Transverse colon (tissue), 4 donors: ENCODE results near the gene CENPL. TPM values are rescaled to one million over a fixed set of nuclear protein-coding genes. Genes with fewer than 3 reads are reported as not detected.
"Not testable (repeated sequence)": the region's sequence is repeated elsewhere in the genome, so short reads cannot be mapped to it uniquely, and the experiment has no call there.

Source experiments
- DNase-seq: peaks from one replicate; pipeline ENCODE4 v3.0.0-alpha.2; 2019
- H3K27ac ChIP-seq, 4 donors: fragments of 200-600 bp; sonication (generic); 2 replicates each; pipeline ENCODE4 v1.5.1; 2016 to 2018; ENCODE audit warnings: inconsistent platforms in 4 of 4
- H3K27me3 ChIP-seq: fragments of 200-600 bp; sonication (generic); 2 replicates; pipeline ENCODE4 v1.5.1; 2017; ENCODE audit warnings: inconsistent platforms
- H3K36me3 ChIP-seq, 4 donors: fragments of 200-600 bp; sonication (generic); 2 replicates each; pipeline ENCODE4 v1.5.1; 2017 to 2019; ENCODE audit warnings: inconsistent platforms in 4 of 4
- H3K4me1 ChIP-seq, 4 donors: fragments of 200-600 bp; sonication (generic); 2 replicates each; pipeline ENCODE4 v1.5.1; 2017 to 2020; ENCODE audit warnings: inconsistent platforms in 4 of 4
- H3K4me3 ChIP-seq, 4 donors: fragments of 200-600 bp; sonication (generic); 1 replicate in 1 of 4; 2 replicates in 3 of 4; pipeline versions ENCODE4 v1.5.1 to v1.6.1; 2017 to 2019; ENCODE audit warnings: inconsistent platforms in 4 of 4
- H3K9me3 ChIP-seq, 2 donors: fragments of 200-600 bp; sonication (generic); 2 replicates each; pipeline ENCODE4 v1.5.1; 2017 to 2019; ENCODE audit warnings: inconsistent platforms in 2 of 2
- CTCF ChIP-seq, 5 experiments: fragments of 200-600 bp in 3 of 5; fragments of 450-650 bp in 2 of 5; sonication (generic) in 3 of 5; IDR thresholded peaks; 1 replicate in 2 of 5; 2 replicates in 3 of 5; pipeline ENCODE4 v1.5.1; 2016 to 2017; ENCODE audit warnings: antibody characterized with exemption in 5 of 5, inconsistent platforms in 3 of 5, mild to moderate bottlenecking in 2 of 5, moderate library complexity in 1 of 5
- EP300 ChIP-seq: sonication (generic); formaldehyde crosslinking; IDR thresholded peaks from one replicate; pipeline ENCODE4 v1.6.1; 2017; ENCODE audit warnings: antibody characterized with exemption, low read depth
- POLR2A ChIP-seq: fragments of 450-650 bp; IDR thresholded peaks from one replicate; pipeline ENCODE4 v1.6.1; 2016; ENCODE audit warnings: antibody characterized with exemption, mild to moderate bottlenecking, moderate library complexity
- POLR2AphosphoS5 ChIP-seq, 3 donors: sonication (generic); formaldehyde crosslinking; IDR thresholded peaks; one replicate each; pipeline ENCODE4 v1.6.1; 2016; ENCODE audit warnings: antibody characterized with exemption in 3 of 3
- WGBS, 2 donors: methylation state at CpG; one replicate each; pipeline ENCODE4 v1.1.5; 2018; ENCODE audit warnings: low coverage in 1 of 2; 5-methylcytosine and 5-hydroxymethylcytosine counted together
- in situ Hi-C, 4 donors: fragments of 200-750 bp; cut with MboI; loops; one replicate each; pipeline versions ENCODE4 v1.15.0 to v1.15.1; 2017; ENCODE audit warnings: low sequenced_read_pairs in 3 of 4, low pct_ligation_motif_present in 1 of 4, low pct_unique_long_range_greater_than_20kb in 1 of 4
- intact Hi-C: fragments of 100-400 bp; cut with DNase I; formaldehyde crosslinking; loops from one replicate; pipeline ENCODE4 v1.15.1; 2023; ENCODE audit warnings: low total_unique reads
- total RNA-seq, 4 donors: library from RNA; depleted of rRNA; stranded (reverse); fragments of >200 nt; gene quantifications; one replicate each; pipeline ENCODE4 v1.1.0, GENCODE V29; 2016

Gene CENPL
- total RNA-seq, 4 donors from 2014 or later = 4.3 to 6.7 (median 4.9) TPM; not detected in 1

DNA sequence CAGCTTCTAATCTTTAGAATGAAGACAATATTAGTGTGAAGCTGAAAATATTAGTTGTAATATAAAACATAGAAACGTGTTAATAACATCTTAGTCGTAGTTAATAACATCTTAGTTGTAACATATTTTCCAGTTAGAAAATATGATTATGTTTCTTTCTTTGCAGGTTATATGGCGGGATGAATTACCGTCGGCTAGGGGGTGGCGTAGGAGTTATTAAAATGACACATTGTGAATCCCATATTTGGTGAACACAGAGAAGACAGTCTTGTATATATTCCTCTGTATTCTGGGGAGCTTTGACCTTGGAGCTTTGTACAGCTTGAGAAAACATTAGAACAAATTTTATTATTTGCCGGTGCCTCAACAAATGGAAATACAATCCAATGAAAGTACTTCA is 39.7 kb downstream of the CENPL start:
- in situ Hi-C loops (no loop called here), intact Hi-C loops (no loop called here)
- DNase-seq = no peak
- TF ChIP-seq EP300 (no peak), POLR2A (no peak), POLR2AphosphoS5 (IDR thresholded peaks at IDR 0.05) (no peak), CTCF (IDR thresholded peaks at IDR 0.05) (no peak)
- Histone ChIP-seq H3K27ac (no peak overlapping the region), H3K4me1 (no peaks in the 10 kb centered on the region), H3K4me3 (no peak overlapping the region), H3K36me3 (peaks cover 0 to 55% (median 28%) of the 10 kb centered on the region in 4 donors), H3K27me3 (no peaks in the 10 kb centered on the region), H3K9me3 (no peaks in the 10 kb centered on the region)
- WGBS, 2 donors = 93 to 95% methylated on average over 7 of the region's 7 CpGs

DNA sequence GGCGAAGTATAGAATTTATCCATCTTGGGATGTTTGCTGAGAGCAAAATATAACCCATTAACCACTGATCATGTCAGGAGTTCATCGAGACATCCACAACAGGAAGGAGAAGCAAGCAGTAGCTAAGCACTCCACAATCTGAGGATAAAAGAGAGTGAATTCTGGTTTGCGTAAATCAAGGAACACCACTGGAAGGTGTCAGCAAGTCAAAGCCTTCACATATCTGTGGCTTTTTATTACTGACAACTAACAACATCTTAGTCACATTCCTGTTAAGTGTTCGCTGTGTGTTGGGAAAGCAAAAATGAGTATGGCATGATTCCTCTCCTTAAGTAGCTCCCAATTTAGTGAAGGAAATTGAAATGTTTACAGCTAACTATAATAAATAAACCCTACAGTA is 44.7 kb downstream of the CENPL start:
- in situ Hi-C loops = no loop called here
- H3K9me3 ChIP-seq = no peaks in the 10 kb centered on the region
- peaks cover 0 to 83% (median 33%) of the 10 kb centered on the region in 4 donors for H3K36me3 ChIP-seq
- WGBS, 2 donors = 89 to 93% methylated on average over 2 to 4 of the region's 4 CpGs
- H3K4me3 ChIP-seq = no peak overlapping the region
- DNase-seq = no peak
- no peak for TF ChIP-seq CTCF (IDR thresholded peaks at IDR 0.05)
- TF ChIP-seq POLR2AphosphoS5 (IDR thresholded peaks at IDR 0.05) = no peak
- TF ChIP-seq POLR2A = no peak
- intact Hi-C loops = no loop called here
- H3K27me3 ChIP-seq = no peaks in the 10 kb centered on the region
- no peak overlapping the region for H3K27ac ChIP-seq
- no peaks in the 10 kb centered on the region for H3K4me1 ChIP-seq

DNA sequence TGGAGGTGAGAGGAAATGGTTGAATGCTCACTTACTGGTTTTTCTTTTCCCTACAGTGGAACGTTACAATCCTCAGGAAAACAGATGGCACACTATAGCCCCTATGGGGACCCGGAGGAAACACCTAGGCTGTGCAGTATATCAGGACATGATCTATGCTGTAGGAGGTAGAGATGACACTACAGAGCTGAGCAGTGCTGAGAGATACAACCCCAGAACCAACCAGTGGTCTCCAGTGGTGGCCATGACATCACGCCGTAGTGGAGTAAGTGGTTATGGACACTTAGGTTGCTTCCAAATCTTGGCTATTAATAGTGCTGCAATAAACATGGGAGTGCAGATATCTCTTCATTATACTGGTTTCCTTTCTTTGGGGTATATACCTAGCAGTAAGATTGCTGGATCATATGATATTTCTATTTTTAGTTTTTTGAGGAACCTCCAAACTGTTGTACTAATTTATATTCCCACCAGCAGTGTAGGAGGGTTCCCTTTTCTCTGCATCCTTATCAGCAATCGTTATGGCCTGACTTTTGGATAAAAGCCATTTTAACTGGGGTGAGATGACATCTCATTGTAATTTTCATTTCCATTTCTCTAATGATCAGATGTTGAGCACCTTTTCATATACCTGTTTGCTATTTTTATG is 49.0 kb downstream of the CENPL start:
- H3K9me3 ChIP-seq = no peaks in the 10 kb centered on the region
- TF ChIP-seq POLR2A = no peak
- in situ Hi-C loops = no loop called here
- no peaks in the 10 kb centered on the region for H3K4me1 ChIP-seq
- no peak overlapping the region for H3K4me3 ChIP-seq
- H3K36me3 ChIP-seq = peaks cover 0 to 60% (median 16%) of the 10 kb centered on the region in 4 donors
- H3K27me3 ChIP-seq = no peaks in the 10 kb centered on the region
- intact Hi-C loops = no loop called here
- no peak for DNase-seq
- WGBS, 2 donors = 93 to 94% methylated on average over 5 of the region's 5 CpGs
- no peak overlapping the region for H3K27ac ChIP-seq

DNA sequence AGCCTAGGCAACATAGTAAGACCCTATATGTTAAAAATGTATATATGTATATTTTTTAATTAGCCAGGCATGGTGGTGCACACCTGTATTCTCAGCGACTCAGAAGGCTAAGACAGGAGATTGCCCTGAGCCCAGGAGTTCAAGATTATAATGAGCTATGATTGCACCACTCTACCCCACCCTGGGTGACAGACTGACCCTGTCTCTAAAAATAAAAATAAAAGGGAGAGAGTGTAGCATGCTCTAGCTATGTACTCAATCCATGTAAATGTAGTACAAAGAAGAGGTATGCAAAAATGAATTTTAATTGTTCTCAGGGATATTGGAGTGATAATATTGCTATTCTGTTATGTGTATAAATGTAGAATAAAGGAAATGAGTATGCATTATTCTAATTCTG is 53.1 kb downstream of the CENPL start:
- no peaks in the 10 kb centered on the region for H3K4me1 ChIP-seq
- H3K36me3 ChIP-seq = peaks cover 0 to 45% (median 14%) of the 10 kb centered on the region in 4 donors
- no peaks in the 10 kb centered on the region for H3K27me3 ChIP-seq
- no peaks in the 10 kb centered on the region for H3K9me3 ChIP-seq
- in situ Hi-C loops = no loop called here
- 96 to 100% methylated on average over 1 of the region's 1 CpG for WGBS, 2 donors
- no peak for TF ChIP-seq POLR2A
- TF ChIP-seq EP300 = no peak
- TF ChIP-seq CTCF (IDR thresholded peaks at IDR 0.05) = no peak
- TF ChIP-seq POLR2AphosphoS5 (IDR thresholded peaks at IDR 0.05) = no peak
- no peak overlapping the region for H3K4me3 ChIP-seq
- no peak for DNase-seq
- intact Hi-C loops = no loop called here
- no peak overlapping the region for H3K27ac ChIP-seq

GRCh38 chr1:173770330-173770729 is 54.4 kb downstream of the CENPL start:
- H3K9me3 ChIP-seq, intact Hi-C loops, H3K27ac ChIP-seq, H3K4me1 ChIP-seq, H3K27me3 ChIP-seq, H3K4me3 ChIP-seq, in situ Hi-C loops, DNase-seq: not testable (repeated sequence)
- WGBS, 2 donors = 88 to 90% methylated on average over 5 to 9 of the region's 9 CpGs
- H3K36me3 ChIP-seq = peaks cover 0 to 41% (median 10%) of the 10 kb centered on the region in 4 donors
